ENCODE measurements around the gene UPK2.

The UPK2 gene

GRCh38 chr11:118996926-118997626, 41.0 kb downstream of the UPK2 start:
- peak; percentile 41 to 71 for DNase-seq

- peak; percentile 93 to 99 for DNase-seq
Measured at GRCh38 chr11:118997627-118998387, 41.7 kb downstream of the UPK2 start, which contains the start of gene CENATAC. Gene CENATAC (plus strand): TSS chr11:118998138. CDS start chr11:118998198, 60 bp downstream.

GRCh38 chr11:118998388-118998717, 42.3 kb downstream of the UPK2 start:
- DNase-seq: peak in 1 of 2 experiments; percentile 83

GRCh38 chr11:118998822-118999221, 42.7 kb downstream of the UPK2 start:
- no peak for DNase-seq

GRCh38 chr11:119000906-119001305, 44.8 kb downstream of the UPK2 start:
- DNase-seq: no peak

- DNase-seq: no peak
Measured at GRCh38 chr11:119006656-119007055, 50.6 kb downstream of the UPK2 start.

All from NCI-H526 (cell line).